ENCODE results near the gene SPACA7.

- no peak for TF ChIP-seq CTCF (IDR thresholded peaks at IDR 0.05)
- no peak for TF ChIP-seq POLR2AphosphoS5 (IDR thresholded peaks at IDR 0.05)
- no peak for TF ChIP-seq POLR2A (IDR thresholded peaks at IDR 0.05)
Observed at GRCh38 chr13:112467236-112467635, 91.1 kb downstream of the SPACA7 start.
